H54 (cell line): ENCODE measurements around the gene ASNSD1.

Experiments
- DNase-seq: peaks from one replicate; pipeline ENCODE4 v3.0.0; 2011; ENCODE audit warnings: low spot score, mixed read lengths; ENCODE audit not compliant: insufficient read length
- FAIRE-seq: peaks from 3 replicates; lab custom pipeline; 2011; peaks lifted over from hg19 to GRCh38; lab: Jason Lieb, UNC
- POLR2A ChIP-seq: IDR thresholded peaks from 2 replicates; pipeline ENCODE4 v1.6.1; 2011; ENCODE audit warnings: low read depth, mild to moderate bottlenecking, low read length

ASNSD1 gene

DNA sequence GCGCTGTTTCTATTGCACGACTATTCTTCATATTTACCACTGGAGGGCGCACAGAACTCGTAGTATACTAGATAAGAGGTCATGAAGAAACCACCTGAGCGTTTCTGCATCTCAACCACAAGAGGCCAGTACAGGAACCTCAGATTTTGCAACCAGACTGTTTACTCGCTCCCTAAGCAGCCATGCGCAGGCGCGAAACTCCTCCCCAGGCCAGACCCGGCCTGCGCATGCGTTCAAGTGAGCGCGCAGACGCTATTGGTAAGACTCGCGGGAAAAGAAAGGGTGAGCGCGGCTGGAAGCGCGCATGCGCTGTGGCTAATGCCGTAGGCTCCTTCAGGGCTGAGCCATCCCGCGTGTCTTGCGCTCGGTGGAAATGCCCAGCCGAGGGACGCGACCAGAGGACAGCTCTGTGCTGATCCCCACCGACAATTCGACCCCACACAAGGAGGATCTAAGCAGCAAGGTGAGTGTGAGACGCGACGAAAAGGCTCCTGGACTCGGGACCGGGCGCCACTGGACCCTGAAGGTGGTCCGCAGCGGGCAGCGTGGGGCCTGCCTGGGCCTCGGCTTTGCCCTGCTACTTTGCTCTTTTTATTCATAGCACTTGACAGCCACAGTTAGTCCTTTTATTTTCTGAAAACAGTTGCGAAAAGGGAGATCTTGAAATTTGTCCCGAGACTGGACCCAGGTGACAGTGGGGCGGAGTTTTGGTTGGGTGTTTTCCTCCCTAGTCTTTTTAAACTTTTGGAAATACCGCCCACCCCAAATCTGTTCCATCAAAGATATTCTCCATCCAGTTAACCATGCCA lies at the start of gene ASNSD1:
Gene ASNSD1 (plus strand): TSS at position 312 of the 809 bp plus-strand sequence. CDS start 4,674 bp downstream, outside the sequence.
- peak; percentile 95 for TF ChIP-seq POLR2A
- DNase-seq (peak; percentile 94), FAIRE-seq (peak; percentile 99)

DNA sequence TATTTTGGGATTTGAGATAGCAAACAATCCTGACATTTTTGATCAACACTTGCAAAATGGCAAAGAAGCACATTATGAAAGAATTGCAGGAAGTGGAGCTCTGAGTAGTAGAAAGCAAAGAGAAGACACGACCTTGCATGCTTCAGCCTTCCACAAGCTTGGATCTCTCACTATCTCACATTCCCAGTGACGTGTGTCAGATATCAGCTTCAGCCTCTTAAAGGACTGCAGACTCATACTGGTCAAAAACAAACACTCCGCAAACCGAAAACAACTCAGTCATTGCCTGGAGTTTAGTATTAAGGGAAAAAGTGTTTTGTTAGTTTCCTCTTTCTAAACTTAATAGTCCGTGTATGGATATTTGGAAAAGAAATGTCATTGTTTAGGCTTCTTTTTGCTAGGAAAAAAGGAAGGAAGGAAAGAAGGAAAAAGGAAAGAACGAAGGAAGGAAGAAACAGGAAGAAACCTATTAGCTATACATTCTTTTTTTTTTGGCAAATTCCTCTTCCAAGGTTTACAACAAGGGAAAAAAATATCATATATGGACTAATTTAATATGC lies 48.1 kb upstream of the ASNSD1 start:
- no peak for TF ChIP-seq POLR2A
- no peak for DNase-seq
- FAIRE-seq: peak; percentile 95

DNA sequence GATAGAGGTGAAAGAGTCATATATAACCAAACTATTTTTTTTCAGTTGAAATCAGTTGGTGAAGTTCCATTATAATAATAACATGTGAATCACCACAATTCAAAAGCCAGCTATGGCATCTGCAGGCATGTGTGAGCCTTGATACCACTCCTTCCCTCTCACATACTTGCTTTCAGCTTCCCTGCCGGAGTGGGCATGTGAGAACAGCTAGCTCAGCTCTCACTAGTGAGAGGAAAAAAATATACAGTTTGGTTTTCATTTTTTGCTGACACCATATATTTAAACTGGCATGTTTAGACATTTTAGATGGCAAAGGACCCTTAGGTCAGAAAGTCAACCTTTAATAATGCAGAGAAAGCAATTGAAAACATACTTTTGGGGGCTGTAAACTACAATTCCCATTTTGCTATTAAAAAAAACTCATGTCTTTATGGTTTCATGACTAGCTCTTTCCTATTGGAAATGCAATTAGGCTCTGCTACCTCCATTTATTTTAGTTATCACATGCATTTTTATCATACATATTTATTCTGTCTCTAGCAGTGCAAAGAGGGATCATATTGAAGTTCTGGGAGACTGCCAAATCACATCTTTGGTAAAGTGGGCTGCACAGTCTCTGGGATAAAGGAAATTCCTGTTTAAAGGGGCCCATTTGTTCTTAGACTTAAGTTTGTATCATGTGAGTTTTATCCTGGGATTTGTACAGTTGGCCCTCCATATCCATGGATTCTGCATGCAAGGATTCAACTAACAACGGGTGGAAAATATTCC lies 47.4 kb upstream of the ASNSD1 start:
- FAIRE-seq (no peak), DNase-seq (no peak)
- no peak for TF ChIP-seq POLR2A

DNA sequence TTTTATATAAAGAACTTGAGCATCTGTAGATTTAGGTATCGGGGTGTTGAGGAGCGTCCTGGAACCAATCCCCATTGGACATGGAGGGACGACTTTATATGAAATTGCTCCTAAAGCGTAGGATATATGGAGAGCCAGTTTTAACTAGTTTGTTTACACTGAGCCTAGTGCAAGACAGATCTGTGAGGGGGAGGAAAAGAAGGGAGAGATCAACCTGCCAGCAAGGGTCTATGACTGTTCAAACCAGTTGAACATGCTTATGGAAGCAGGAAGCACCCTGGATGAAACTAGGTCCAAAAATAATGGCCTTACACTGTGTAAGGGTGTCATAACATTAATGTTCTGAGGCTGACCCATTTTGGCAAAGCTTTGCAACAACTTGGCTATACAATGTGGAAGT lies 46.7 kb upstream of the ASNSD1 start:
- TF ChIP-seq POLR2A: no peak
- DNase-seq (no peak), FAIRE-seq (no peak)

DNA sequence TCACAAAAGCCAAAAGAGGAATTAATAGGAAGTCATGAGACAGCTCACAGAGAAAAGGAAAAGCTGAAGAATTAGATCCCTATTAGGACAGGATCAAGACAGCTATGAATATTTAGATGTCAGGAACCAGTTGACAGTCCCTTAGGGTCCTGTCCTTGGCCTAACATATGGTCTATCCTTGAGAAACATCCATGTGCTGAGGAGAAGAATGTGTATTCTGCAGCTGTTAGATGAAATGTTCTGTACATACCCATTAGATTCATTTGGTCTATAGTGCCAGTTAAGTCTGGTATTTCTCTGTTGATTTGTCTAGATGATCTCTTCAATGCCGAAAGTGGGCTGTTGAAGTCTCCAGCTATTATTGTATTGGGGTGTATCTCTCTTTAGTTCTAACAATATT lies 43.1 kb upstream of the ASNSD1 start:
- FAIRE-seq: no peak
- no peak for TF ChIP-seq POLR2A
- DNase-seq: no peak

DNA sequence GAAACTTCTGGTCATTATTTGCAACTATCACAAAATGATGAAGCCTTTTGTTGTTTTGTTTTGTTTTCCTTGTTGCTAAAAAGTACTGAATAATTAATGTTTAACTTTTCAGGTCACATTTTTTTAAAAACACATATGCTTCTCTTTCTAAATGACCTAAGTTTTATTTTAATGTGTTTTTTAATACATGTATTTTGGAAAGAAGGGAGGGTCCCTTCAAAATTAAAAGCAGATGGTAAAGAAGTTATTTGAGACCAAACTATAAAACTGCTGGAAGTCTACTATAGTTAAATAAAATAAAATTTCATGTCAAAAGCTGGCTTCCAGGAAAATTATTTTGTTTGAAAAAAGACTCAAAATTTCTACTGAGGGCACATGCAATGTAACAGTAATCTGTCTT lies 39.5 kb upstream of the ASNSD1 start:
- TF ChIP-seq POLR2A: no peak
- no peak for FAIRE-seq
- DNase-seq: no peak

DNA sequence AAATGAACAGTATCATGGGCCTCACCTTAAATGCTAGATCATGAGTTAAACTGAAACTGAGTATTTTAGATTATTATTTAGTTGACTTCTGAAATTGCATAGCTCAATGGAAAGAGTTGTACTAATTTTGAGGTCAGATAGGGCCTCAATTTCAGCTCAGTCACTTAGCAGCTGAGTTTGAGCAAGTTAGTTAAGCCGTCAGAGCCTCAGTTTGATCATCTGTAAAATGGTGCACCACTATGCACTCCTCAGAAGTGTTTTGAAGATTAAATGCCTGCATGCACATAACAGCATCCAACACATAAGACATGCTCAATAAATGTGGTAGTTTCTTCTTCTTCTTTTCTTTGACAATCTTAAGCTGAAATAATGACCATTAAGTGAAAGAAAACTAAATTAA lies 38.2 kb upstream of the ASNSD1 start:
- no peak for FAIRE-seq
- no peak for TF ChIP-seq POLR2A
- no peak for DNase-seq

DNA sequence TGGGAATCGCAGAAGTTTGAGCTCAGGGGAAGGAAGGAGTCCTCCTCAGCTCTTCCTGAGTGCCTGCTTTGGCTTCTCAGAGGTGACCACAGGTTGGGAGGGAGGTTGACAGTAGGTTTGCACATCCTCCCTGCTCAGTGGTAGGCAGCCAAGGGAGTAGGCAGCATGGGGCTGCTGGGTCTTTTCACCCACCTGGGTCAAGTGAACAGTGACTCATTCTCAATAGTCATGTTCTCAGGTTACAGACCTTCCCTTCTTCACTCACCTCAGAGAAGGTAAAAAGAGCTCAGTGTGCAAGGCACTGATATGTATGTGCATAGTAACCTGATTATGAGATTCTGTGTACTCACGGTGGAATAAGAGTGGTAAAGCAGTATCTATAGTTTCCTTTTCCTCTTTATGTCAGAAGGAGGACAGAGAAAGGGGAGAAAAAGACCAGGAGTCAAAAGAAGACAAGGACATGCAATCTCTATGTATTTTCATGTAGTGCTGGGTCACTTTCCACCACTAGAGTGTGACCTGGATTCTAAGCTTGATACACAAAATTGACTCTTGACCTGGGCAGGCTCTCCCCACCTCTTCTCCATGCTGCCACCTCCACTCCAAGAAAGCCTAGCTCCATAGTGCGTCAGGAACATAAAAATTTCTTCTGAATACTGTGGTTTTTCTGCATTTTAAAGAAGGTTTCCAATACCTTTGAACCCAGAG lies 36.5 kb upstream of the ASNSD1 start:
- DNase-seq (no peak), FAIRE-seq (no peak)
- TF ChIP-seq POLR2A: no peak

DNA sequence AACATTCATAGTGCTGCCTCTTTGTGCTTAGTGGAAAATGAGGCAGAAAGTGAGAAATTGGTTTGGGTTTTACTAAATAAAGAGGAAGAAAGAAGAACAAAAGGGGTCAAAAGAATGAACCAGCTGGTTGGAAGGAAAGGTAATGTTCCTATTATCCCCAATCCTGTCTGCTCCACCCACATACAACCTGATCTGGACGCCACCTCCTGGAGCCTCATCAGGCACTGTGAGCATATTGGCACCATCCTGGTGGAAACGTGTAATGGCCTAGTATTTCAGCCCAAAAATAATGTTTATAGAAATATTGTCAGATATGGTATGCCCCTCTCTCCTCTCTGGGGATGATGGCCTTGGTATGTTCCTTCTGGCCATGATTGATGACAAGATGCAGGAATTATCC lies 35.6 kb upstream of the ASNSD1 start:
- no peak for FAIRE-seq
- no peak for DNase-seq
- TF ChIP-seq POLR2A: no peak

DNA sequence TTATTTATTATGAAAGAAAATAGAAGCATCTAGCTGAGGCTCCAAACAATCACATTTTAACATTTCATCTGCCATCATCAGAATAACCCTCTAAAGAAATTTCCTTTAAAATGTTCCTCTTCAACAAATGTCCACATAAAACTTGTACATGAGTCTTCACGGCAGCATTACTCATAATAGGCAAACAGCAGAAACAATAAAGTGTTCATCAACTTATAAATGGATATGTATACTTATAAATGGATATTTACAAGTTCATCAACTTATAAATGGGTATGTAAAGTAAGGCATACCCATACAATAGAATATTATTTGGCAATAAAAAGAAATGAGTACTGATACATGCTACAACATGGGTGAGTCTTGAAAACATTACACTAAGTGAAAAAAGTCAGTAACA lies 33.5 kb upstream of the ASNSD1 start:
- DNase-seq: no peak
- FAIRE-seq: no peak
- TF ChIP-seq POLR2A: no peak

DNA sequence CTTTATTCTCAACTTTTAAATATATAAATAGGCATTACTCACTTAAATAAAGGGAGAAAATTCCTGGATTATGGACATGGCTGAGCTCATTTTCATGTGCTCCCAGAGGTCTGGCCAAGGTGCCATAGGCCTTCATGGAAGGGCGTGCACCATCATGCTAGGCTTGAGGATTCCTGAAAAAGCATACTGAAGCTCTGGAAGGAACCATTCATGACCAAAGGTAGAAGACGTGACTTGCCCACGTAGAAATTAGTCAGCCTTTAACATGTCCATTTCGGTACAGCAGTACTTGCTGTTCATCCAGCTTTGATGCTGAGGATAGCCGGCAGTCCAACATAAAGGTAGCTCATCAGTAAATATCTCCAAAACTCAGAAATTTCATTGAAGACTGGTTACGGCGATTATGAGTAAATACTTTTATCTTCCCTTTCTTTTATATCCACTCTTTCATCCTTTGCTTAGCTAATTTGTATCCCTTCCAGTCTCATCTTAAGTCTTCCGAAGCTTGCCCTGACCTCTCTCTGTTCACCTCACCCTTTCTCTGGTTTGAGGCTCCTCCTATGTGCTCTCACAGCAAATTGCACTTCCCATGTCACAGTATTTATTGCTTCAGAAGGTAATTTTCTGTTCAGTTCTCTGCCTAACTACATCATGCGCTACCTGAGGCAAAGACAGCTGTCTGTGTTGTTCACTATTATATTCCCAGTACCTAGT lies 32.3 kb upstream of the ASNSD1 start:
- FAIRE-seq (no peak), DNase-seq (no peak)
- no peak for TF ChIP-seq POLR2A

DNA sequence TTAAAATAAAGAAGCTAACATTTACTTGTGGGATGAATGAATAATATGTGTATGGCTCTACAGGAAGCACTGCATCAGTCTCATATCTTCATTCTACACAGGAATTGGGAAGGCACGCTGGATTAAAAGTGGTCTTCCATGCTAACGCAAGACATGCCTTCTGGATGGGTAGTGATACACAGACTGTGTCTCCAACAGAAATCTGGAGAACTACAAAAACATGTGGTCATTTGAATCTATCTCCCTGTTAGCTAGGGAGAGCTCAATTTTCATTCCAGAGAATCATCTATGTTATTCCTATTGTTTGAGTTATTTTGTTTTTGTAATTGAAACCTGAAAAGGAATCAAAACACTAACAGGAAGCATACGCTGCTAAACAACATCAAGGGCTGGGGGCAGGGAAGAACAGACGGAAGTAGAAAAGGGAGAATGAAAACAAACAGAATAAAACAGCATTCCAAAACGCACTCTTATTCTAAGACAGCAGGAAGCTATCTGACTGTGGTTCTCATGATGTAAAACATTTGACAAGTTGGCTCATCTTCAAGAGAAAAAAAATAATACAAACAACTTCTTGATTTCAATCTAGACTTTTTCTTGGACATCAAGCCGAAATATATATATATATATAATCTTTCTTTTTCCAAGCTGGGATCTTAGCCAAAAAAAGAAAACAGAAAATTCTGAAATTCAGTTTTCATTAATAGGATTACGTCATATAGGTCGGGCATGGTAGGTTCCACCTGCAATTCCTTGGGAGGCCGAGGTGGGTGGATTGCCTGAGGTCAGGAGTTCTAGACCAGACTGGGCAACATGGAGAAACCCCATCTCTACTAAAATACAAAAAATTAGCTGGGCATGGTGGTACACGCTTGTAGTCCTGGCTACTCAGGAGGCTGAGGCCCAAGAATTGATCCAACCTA lies 31.5 kb upstream of the ASNSD1 start:
- TF ChIP-seq POLR2A: no peak
- FAIRE-seq (peak; percentile 11), DNase-seq (no peak)
